ENCODE data around the gene TMEM187. TPM values are rescaled to one million over a fixed set of nuclear protein-coding genes. Genes with fewer than 3 reads are reported as not detected.

Gene TMEM187
- total and polyA plus RNA-seq, 4 donors, result 2.0 to 9.0 (median 7.8) TPM

DNA sequence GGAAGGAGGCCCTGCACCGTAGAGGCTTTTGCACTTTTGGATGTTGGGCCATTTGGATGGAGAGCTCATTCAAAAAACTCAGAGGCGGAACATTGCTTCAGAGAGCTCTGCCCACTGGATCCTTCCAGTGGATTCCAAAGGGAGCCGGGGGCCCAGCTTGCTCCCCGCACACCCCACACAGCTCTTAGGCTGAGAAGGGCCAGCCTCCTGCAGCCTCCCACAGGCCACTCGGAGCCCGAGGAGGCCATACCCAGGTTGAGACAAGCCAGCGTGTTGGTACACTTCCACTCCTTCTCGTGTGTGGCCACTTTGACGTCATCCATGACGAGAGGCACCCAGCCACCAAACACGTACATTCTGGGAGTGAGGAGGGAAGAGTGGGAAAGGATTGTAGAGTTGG lies 11.3 kb upstream of the TMEM187 start:
- Histone ChIP-seq H3K27me3 (ENCODE audit: control insufficient read depth, insufficient read depth, low read length) (no peaks in the 10 kb centered on the region), H3K4me1 (ENCODE audit: control insufficient read depth, insufficient read depth, low read length) (peaks cover 29% of the 10 kb centered on the region), H3K9me3 (ENCODE audit: control insufficient read depth, insufficient read depth, low read length) (no peaks in the 10 kb centered on the region), H3K4me3 (ENCODE audit: low read depth, low read length) (no peak overlapping the region), H3K27ac (ENCODE audit: low read depth, low read length) (no peak overlapping the region), H3K36me3 (ENCODE audit: control insufficient read depth, insufficient read depth, low read length) (peaks cover 83% of the 10 kb centered on the region)
- WGBS (ENCODE audit: insufficient coverage), result 95% methylated on average over 10 of the region's 11 CpGs
- DNase-seq (ENCODE audit: low read depth in 4 of 6, low spot score in 6 of 6), result no peak

DNA sequence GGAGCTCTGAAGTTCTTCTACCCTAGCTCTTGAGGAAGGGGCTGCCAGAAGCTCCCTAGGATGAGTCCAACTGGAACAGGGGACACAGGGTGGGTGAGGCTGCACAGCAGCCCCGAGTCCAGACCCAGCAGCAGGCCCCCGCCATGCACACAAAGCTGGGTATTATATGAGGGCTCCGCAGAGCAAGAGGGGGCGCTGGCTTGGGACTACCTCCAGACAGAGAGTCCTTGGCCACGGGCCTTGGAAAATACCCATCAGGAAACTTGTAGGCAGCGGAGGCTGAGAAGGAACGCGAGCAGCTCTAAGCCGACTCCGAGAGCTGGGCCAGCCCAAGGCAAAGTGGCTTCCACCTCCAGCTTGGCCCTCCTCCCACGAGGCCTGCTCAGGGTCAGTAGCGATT lies 9.0 kb upstream of the TMEM187 start:
- no peaks in the 10 kb centered on the region for H3K27me3 ChIP-seq (ENCODE audit: control insufficient read depth, insufficient read depth, low read length)
- H3K27ac ChIP-seq (ENCODE audit: low read depth, low read length), result no peak overlapping the region
- WGBS (ENCODE audit: insufficient coverage), result 76% methylated on average over 12 of the region's 12 CpGs
- no peak for DNase-seq (ENCODE audit: low read depth in 4 of 6, low spot score in 6 of 6)
- H3K36me3 ChIP-seq (ENCODE audit: control insufficient read depth, insufficient read depth, low read length), result peaks cover 64% of the 10 kb centered on the region
- no peaks in the 10 kb centered on the region for H3K9me3 ChIP-seq (ENCODE audit: control insufficient read depth, insufficient read depth, low read length)
- no peak overlapping the region for H3K4me3 ChIP-seq (ENCODE audit: low read depth, low read length)
- peaks cover 51% of the 10 kb centered on the region for H3K4me1 ChIP-seq (ENCODE audit: control insufficient read depth, insufficient read depth, low read length)

DNA sequence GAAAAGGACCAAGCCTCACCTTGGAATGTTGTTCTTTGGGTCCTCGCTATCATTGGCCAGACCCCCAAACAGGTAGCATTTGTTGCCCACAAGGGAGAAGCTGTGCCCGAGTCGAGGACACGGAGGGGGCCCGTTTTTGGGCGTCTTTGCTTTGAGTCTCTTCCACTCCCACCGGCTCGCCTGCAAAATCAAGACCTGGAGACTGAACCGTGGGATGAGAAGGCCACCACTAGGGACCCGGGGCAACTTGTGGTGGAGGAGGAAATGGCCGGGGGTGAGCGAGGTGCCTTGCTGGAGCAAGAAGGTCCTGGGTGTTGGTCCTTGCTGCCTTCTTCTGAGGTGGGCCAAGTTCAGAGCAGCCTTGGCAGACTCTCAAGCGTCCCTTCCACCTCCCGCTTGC lies 8.4 kb upstream of the TMEM187 start:
- Histone ChIP-seq H3K27me3 (ENCODE audit: control insufficient read depth, insufficient read depth, low read length) (no peaks in the 10 kb centered on the region), H3K36me3 (ENCODE audit: control insufficient read depth, insufficient read depth, low read length) (peaks cover 64% of the 10 kb centered on the region), H3K4me1 (ENCODE audit: control insufficient read depth, insufficient read depth, low read length) (peaks cover 57% of the 10 kb centered on the region), H3K27ac (ENCODE audit: low read depth, low read length) (no peak overlapping the region), H3K4me3 (ENCODE audit: low read depth, low read length) (no peak overlapping the region), H3K9me3 (ENCODE audit: control insufficient read depth, insufficient read depth, low read length) (no peaks in the 10 kb centered on the region)
- 92% methylated on average over 13 of the region's 14 CpGs for WGBS (ENCODE audit: insufficient coverage)
- DNase-seq (ENCODE audit: low read depth in 4 of 6, low spot score in 6 of 6), result no peak

DNA sequence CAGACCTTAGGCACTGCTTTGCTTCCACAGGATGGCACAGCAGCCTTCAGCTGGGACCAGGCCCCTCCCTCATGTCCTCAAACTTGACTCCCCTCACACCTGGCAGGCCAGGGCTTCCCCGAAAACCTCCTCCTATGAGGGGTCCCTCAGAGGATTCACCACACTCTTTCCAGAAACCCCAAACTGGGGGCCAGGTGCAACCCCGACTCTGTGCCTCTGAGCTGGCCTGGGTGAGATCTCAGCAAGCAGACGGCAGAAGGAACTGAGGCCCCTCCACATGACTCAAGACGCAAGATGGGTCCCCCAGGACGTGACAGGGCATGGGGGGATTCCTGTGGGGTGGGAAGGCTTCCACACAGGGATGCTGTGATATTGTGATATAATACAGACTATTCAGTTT lies 7.1 kb upstream of the TMEM187 start:
- no peak overlapping the region for H3K4me3 ChIP-seq (ENCODE audit: low read depth, low read length)
- H3K9me3 ChIP-seq (ENCODE audit: control insufficient read depth, insufficient read depth, low read length), result no peaks in the 10 kb centered on the region
- no peaks in the 10 kb centered on the region for H3K27me3 ChIP-seq (ENCODE audit: control insufficient read depth, insufficient read depth, low read length)
- H3K4me1 ChIP-seq (ENCODE audit: control insufficient read depth, insufficient read depth, low read length), result peaks cover 64% of the 10 kb centered on the region
- WGBS (ENCODE audit: insufficient coverage), result 66% methylated on average over 5 of the region's 5 CpGs
- no peak for DNase-seq (ENCODE audit: low read depth in 4 of 6, low spot score in 6 of 6)
- H3K27ac ChIP-seq (ENCODE audit: low read depth, low read length), result no peak overlapping the region
- H3K36me3 ChIP-seq (ENCODE audit: control insufficient read depth, insufficient read depth, low read length), result peaks cover 55% of the 10 kb centered on the region

DNA sequence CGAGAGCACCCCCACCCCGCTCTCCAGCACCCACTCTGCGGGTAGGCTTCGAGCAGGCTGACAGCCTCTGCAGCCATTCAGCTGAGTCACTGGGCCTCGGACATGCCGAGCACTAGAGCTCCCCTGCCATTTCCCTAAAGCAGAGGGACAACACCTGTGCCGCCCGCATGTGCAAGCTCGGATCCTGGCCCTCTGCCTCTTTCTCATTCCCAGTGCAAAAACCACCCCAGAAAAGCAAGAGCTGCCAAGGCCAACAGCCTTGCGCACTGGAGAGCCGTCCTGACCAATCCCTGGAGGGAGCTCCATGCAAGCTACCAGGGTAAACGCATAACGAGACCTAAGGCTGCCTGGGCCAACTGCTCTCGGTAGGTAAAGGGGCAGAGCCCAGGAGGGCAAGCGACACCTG lies 6.3 kb upstream of the TMEM187 start:
- no peaks in the 10 kb centered on the region for H3K9me3 ChIP-seq (ENCODE audit: control insufficient read depth, insufficient read depth, low read length)
- no peaks in the 10 kb centered on the region for H3K27me3 ChIP-seq (ENCODE audit: control insufficient read depth, insufficient read depth, low read length)
- 72% methylated on average over 15 of the region's 15 CpGs for WGBS (ENCODE audit: insufficient coverage)
- peaks cover 47% of the 10 kb centered on the region for H3K36me3 ChIP-seq (ENCODE audit: control insufficient read depth, insufficient read depth, low read length)
- no peak for DNase-seq (ENCODE audit: low read depth in 4 of 6, low spot score in 6 of 6)
- H3K27ac ChIP-seq (ENCODE audit: low read depth, low read length), result no peak overlapping the region
- H3K4me3 ChIP-seq (ENCODE audit: low read depth, low read length), result no peak overlapping the region
- peaks cover 64% of the 10 kb centered on the region for H3K4me1 ChIP-seq (ENCODE audit: control insufficient read depth, insufficient read depth, low read length)

DNA sequence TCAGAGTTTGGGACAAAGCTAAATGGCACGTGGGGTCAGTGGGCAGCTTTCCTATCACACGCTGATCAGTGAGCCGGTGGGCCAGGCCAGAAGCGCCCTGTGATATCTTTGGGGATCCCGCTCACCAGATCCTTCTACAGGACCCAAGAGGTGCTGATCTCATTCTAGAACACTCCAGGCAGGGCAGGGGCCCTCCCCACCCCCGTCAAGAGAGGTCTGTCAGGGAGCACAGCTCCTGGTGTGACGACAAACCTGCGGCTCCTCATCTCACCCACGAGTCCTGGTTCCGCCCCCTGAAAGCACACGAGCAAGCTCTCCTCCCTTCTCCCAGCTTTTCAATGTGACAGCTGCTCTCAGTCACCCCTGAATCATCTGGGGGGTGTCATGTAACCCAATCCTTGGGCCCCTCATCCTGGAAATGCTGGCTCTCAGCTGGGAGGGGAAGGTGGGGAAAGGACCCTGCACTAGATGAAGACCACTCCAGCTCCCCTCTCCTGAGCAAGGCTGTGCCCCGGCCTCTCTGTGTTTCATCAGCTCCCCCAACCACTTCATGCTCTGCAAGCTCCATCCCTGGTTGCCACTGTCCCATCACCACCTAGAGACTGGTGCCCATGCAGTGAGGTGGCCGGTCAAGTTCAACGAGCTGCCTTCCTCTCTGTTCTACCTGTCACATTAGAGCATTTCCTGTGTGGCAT lies 5.6 kb upstream of the TMEM187 start:
- no peak for DNase-seq (ENCODE audit: low read depth in 4 of 6, low spot score in 6 of 6)
- peaks cover 64% of the 10 kb centered on the region for H3K4me1 ChIP-seq (ENCODE audit: control insufficient read depth, insufficient read depth, low read length)
- no peaks in the 10 kb centered on the region for H3K9me3 ChIP-seq (ENCODE audit: control insufficient read depth, insufficient read depth, low read length)
- H3K4me3 ChIP-seq (ENCODE audit: low read depth, low read length), result no peak overlapping the region
- WGBS (ENCODE audit: insufficient coverage), result 81% methylated on average over 10 of the region's 14 CpGs
- no peak overlapping the region for H3K27ac ChIP-seq (ENCODE audit: low read depth, low read length)
- H3K27me3 ChIP-seq (ENCODE audit: control insufficient read depth, insufficient read depth, low read length), result no peaks in the 10 kb centered on the region
- H3K36me3 ChIP-seq (ENCODE audit: control insufficient read depth, insufficient read depth, low read length), result peaks cover 40% of the 10 kb centered on the region

DNA sequence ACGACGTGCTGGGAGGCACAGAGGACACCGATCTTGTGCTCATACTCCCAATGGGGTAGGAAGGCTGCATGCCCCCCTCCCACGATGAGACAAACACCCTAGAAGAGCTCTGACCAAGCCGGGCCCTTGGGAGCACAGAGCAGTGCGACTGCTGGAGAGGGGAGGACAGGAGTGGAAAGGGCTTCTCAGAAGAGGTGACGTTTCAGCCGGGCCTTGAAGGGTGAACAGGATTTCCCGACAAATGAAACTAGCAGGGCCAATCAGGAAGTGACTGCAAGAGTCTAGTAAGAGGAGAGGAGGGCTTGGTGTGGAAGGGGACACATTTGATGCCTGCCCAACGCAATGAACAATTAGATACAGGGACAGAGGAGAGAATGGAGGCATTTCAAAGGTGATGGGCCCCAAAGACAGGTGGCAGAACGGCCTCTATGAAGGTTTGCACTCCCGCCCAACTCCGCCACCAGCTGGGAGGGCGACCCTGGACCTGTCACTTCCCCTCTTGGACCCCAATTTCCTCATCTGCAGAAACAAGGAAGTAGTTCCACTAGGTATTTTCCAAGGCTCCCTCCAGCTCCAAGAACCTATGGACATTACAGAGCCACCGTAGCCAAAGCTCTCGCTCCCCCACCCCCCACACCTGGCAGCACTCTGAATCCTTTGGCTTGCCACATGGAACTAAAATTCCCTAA lies 4.9 kb upstream of the TMEM187 start:
- WGBS (ENCODE audit: insufficient coverage), result 65% methylated on average over 12 of the region's 16 CpGs
- H3K4me3 ChIP-seq (ENCODE audit: low read depth, low read length), result no peak overlapping the region
- peaks cover 33% of the 10 kb centered on the region for H3K36me3 ChIP-seq (ENCODE audit: control insufficient read depth, insufficient read depth, low read length)
- peak overlapping the region; percentile 100 for H3K27ac ChIP-seq (ENCODE audit: low read depth, low read length)
- no peaks in the 10 kb centered on the region for H3K27me3 ChIP-seq (ENCODE audit: control insufficient read depth, insufficient read depth, low read length)
- DNase-seq (ENCODE audit: low read depth in 4 of 6, low spot score in 6 of 6), result no peak
- H3K9me3 ChIP-seq (ENCODE audit: control insufficient read depth, insufficient read depth, low read length), result no peaks in the 10 kb centered on the region
- H3K4me1 ChIP-seq (ENCODE audit: control insufficient read depth, insufficient read depth, low read length), result peaks cover 64% of the 10 kb centered on the region

DNA sequence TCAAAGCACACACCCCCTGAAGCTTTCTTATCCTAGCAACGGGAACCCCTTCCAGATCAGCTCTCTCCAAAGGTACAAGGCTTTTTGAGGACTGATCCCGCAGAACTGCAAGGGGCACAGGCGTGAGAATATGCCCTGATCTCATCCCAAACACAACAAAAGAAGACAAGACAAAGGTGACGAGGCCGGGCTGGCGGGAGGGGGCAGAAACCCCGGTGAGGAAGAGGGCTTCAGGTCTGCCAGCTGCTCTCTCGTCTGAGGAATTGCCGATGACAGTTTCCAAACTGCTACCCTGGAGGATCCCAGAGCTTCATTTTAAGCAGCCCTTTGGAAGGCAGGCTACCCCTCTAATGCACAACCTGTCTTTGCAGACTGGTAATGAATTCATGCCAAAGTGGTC lies 4.3 kb upstream of the TMEM187 start:
- H3K4me1 ChIP-seq (ENCODE audit: control insufficient read depth, insufficient read depth, low read length), result peaks cover 66% of the 10 kb centered on the region
- H3K4me3 ChIP-seq (ENCODE audit: low read depth, low read length), result no peak overlapping the region
- H3K27ac ChIP-seq (ENCODE audit: low read depth, low read length), result peak overlapping the region; percentile 100
- H3K36me3 ChIP-seq (ENCODE audit: control insufficient read depth, insufficient read depth, low read length), result peaks cover 27% of the 10 kb centered on the region
- 64% methylated on average over 5 of the region's 9 CpGs for WGBS (ENCODE audit: insufficient coverage)
- H3K9me3 ChIP-seq (ENCODE audit: control insufficient read depth, insufficient read depth, low read length), result no peaks in the 10 kb centered on the region
- H3K27me3 ChIP-seq (ENCODE audit: control insufficient read depth, insufficient read depth, low read length), result no peaks in the 10 kb centered on the region
- DNase-seq (ENCODE audit: low read depth in 4 of 6, low spot score in 6 of 6), result peak in 1 of 6 donors; percentile 6

DNA sequence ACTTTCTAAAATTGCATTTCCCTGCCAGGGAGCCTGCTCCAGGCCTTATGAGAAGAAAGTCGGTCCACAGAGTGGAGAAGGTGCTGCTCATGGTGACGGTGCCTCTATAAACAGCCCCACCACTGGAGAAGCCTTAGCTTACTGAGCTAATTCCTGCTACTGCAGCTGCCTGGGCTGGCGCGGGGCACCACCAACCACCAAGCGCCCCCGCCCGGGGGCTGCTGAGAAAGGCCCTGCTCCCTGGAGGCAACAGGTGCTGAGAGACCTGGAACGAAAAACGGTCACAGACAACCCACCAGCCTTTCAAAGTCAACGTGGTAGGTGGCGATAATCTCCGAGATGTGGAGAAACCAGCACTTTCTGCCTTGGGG lies 3.8 kb upstream of the TMEM187 start:
- H3K27me3 ChIP-seq (ENCODE audit: control insufficient read depth, insufficient read depth, low read length), result no peaks in the 10 kb centered on the region
- WGBS (ENCODE audit: insufficient coverage), result 42% methylated on average over 7 of the region's 12 CpGs
- H3K4me3 ChIP-seq (ENCODE audit: low read depth, low read length), result peak overlapping the region; percentile 91
- peak in 1 of 6 donors; percentile 35 for DNase-seq (ENCODE audit: low read depth in 4 of 6, low spot score in 6 of 6)
- no peaks in the 10 kb centered on the region for H3K9me3 ChIP-seq (ENCODE audit: control insufficient read depth, insufficient read depth, low read length)
- peaks cover 67% of the 10 kb centered on the region for H3K4me1 ChIP-seq (ENCODE audit: control insufficient read depth, insufficient read depth, low read length)
- H3K36me3 ChIP-seq (ENCODE audit: control insufficient read depth, insufficient read depth, low read length), result peaks cover 23% of the 10 kb centered on the region
- H3K27ac ChIP-seq (ENCODE audit: low read depth, low read length), result peak overlapping the region; percentile 100
